ENCODE measurements around the gene PRDM2.

Gene PRDM2

GRCh38 chr1:13762642-13763041 is 62.7 kb downstream of the PRDM2 start:
- ATAC-seq: no peak
- no peak for TF ChIP-seq SNAI2 (CRISPR knock-in tag; IDR thresholded peaks at IDR 0.05)
- TF ChIP-seq CREB5 (CRISPR knock-in tag; IDR thresholded peaks at IDR 0.05; ENCODE audit: low read depth): no peak
- no peak for TF ChIP-seq CSRNP3 (CRISPR knock-in tag; IDR thresholded peaks at IDR 0.05)
- no peak for TF ChIP-seq RARB (CRISPR knock-in tag; IDR thresholded peaks at IDR 0.05)
- no peak for TF ChIP-seq TOX (CRISPR knock-in tag; IDR thresholded peaks at IDR 0.05; ENCODE audit: borderline replicate concordance)

GRCh38 chr1:13763222-13763621 is 63.2 kb downstream of the PRDM2 start:
- no peak for ATAC-seq
- TF ChIP-seq TCF4 (CRISPR knock-in tag; IDR thresholded peaks at IDR 0.05; ENCODE audit: borderline replicate concordance): no peak
- TF ChIP-seq BACH2 (CRISPR knock-in tag; IDR thresholded peaks at IDR 0.05; ENCODE audit: borderline replicate concordance): no peak
- no peak for TF ChIP-seq CREB5 (CRISPR knock-in tag; IDR thresholded peaks at IDR 0.05; ENCODE audit: low read depth)
- no peak for TF ChIP-seq ZC3H10 (CRISPR knock-in tag; IDR thresholded peaks at IDR 0.05)
- no peak for TF ChIP-seq GLIS3 (CRISPR knock-in tag; IDR thresholded peaks at IDR 0.05)
- no peak for TF ChIP-seq CSDC2 (CRISPR knock-in tag; IDR thresholded peaks at IDR 0.05)
- no peak for TF ChIP-seq SNAI2 (CRISPR knock-in tag; IDR thresholded peaks at IDR 0.05)
- TF ChIP-seq ARNTL (CRISPR knock-in tag; IDR thresholded peaks at IDR 0.05; ENCODE audit: borderline replicate concordance, low read depth): no peak
- TF ChIP-seq CSRNP3 (CRISPR knock-in tag; IDR thresholded peaks at IDR 0.05): no peak
- TF ChIP-seq ZNF565 (CRISPR knock-in tag; conservative IDR thresholded peaks at IDR 0.05; ENCODE audit: low read depth): no peak
- no peak for TF ChIP-seq PATZ1 (CRISPR knock-in tag; IDR thresholded peaks at IDR 0.05; ENCODE audit: borderline replicate concordance)
- TF ChIP-seq ESRRG (CRISPR knock-in tag; IDR thresholded peaks at IDR 0.05): no peak
- no peak for TF ChIP-seq ZFP3 (CRISPR knock-in tag; IDR thresholded peaks at IDR 0.05)
- no peak for TF ChIP-seq TOX (CRISPR knock-in tag; IDR thresholded peaks at IDR 0.05; ENCODE audit: borderline replicate concordance)
- TF ChIP-seq TSHZ2 (CRISPR knock-in tag; IDR thresholded peaks at IDR 0.05): no peak
- no peak for TF ChIP-seq ZFP30 (CRISPR knock-in tag; IDR thresholded peaks at IDR 0.05)
- TF ChIP-seq ZNF8 (CRISPR knock-in tag; IDR thresholded peaks at IDR 0.05): no peak

GRCh38 chr1:13763991-13764390 is 64.0 kb downstream of the PRDM2 start:
- no peak for TF ChIP-seq GLIS3 (CRISPR knock-in tag; IDR thresholded peaks at IDR 0.05)
- no peak for TF ChIP-seq ZFP30 (CRISPR knock-in tag; IDR thresholded peaks at IDR 0.05)
- no peak for TF ChIP-seq PPARA (CRISPR knock-in tag; IDR thresholded peaks at IDR 0.05; ENCODE audit: borderline replicate concordance)
- no peak for ATAC-seq

All from SK-N-SH treated with all-trans-retinoic acid at 6 μM for 48 hours (cell line).